ENCODE data around the gene PBXIP1.

DNA sequence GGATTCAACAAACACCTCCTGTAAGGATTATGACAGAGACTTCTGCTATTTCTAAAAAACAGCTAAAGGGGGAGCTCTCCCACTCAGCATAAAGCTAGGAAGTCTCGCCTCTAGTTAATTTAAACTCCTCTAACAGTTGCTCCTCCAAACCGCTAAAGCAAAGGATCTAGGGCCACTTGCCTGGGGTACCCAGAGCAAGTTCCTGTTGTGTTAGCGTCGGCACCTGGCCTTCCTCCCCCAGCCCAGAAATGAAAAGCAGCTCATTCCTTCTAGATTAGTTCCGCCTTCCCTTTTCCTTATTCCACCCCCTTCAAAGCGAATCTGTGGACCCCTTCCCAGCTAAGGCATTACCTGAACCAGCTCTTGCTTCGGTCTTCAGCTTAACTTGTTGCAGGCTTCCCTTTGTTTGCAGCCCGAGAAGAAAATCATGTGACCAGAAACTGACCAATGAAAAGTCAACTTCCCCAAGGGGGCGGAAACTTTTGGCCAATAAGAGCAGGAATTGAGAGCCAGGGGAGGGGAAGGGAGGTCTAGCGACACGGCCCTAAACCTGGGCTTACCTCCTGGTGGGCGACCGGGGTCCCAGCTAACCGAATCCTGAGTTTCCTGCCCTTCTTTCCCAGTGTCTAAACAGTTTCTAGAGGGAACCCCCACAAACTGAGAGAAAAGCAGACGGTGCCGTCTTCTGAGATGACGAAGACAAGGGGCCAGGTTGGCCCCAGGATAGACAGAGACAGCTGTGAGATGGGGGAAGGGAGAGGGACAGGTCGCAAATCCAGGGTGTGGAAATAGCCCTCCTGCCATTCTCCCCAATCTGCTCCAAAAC, at the start of gene PBXIP1:
- TF ChIP-seq EZH2 (IDR thresholded peaks at IDR 0.05; ENCODE audit: insufficient read depth, poor library complexity, severe bottlenecking): no peak
- TF ChIP-seq EZH2phosphoT487 (IDR thresholded peaks at IDR 0.05; ENCODE audit: insufficient read depth, low read depth): no peak

Measured in GM23248 (cell line).